Adrenal gland (tissue), 12 donors: ENCODE data around the gene MMAB. TPM values are rescaled to one million over a fixed set of nuclear protein-coding genes. Genes with fewer than 3 reads are reported as not detected.

Source experiments
- DNase-seq, 7 donors: peaks; one replicate each; pipeline ENCODE4 v3.0.0-alpha.2; 2019 to 2020
- H3K27ac ChIP-seq, 5 donors: fragments of 200-600 bp; sonication (generic) in 4 of 5; 1 replicate in 3 of 5; 2 replicates in 2 of 5; pipeline versions ENCODE4 v1.5.1 to v1.8.0; 2016 to 2020; ENCODE audit warnings: mild to moderate bottlenecking in 1 of 5
- H3K27me3 ChIP-seq: fragments of 200-600 bp; 2 replicates; pipeline ENCODE4 v1.8.0; 2021
- H3K36me3 ChIP-seq, 2 donors: fragments of 200-600 bp; replicated peaks in 1 of 2; 1 replicate in 1 of 2; 2 replicates in 1 of 2; pipeline versions ENCODE4 v1.5.1 to v1.8.0; 2018 to 2022
- H3K4me1 ChIP-seq, 2 donors: fragments of 200-600 bp; replicated peaks in 1 of 2; 1 replicate in 1 of 2; 2 replicates in 1 of 2; pipeline versions ENCODE4 v1.5.1 to v1.8.0; 2018 to 2021
- H3K4me3 ChIP-seq, 4 donors: fragments of 200-600 bp; sonication (generic) in 3 of 4; one replicate each; pipeline ENCODE4 v1.5.1; 2016 to 2018
- H3K9me3 ChIP-seq, 3 donors: fragments of 200-600 bp; sonication (generic) in 1 of 3; replicated peaks in 1 of 3; 1 replicate in 2 of 3; 2 replicates in 1 of 3; pipeline versions ENCODE4 v1.5.1 to v1.8.0; 2016 to 2021
- CTCF ChIP-seq, 6 experiments: fragments of 450-650 bp in 4 of 6; fragments of 200-600 bp in 2 of 6; sonication (generic) in 1 of 6; IDR thresholded peaks; 1 replicate in 5 of 6; 2 replicates in 1 of 6; pipeline versions ENCODE4 v1.5.1 to v1.8.0; 2016 to 2021; ENCODE audit warnings: antibody characterized with exemption in 6 of 6, mild to moderate bottlenecking in 2 of 6, moderate library complexity in 1 of 6
- POLR2A ChIP-seq, 2 donors: fragments of 450-650 bp; IDR thresholded peaks; one replicate each; pipeline ENCODE4 v1.6.1; 2017; ENCODE audit warnings: antibody characterized with exemption in 2 of 2, mild to moderate bottlenecking in 2 of 2, moderate library complexity in 1 of 2
- WGBS, 4 donors: extraction: QIAGEN DNeasy Blood & Tissue Kit in 2 of 4; methylation state at CpG; one replicate each; pipeline versions ENCODE4 v1.1.5 to v1.1.7; 2013 to 2017; 5-methylcytosine and 5-hydroxymethylcytosine counted together
- intact Hi-C, 2 donors: fragments of 100-400 bp; cut with DNase I; formaldehyde crosslinking; loops; one replicate each; pipeline versions ENCODE4 v1.14.1 to v1.15.0; 2022 to 2023
- polyA plus RNA-seq, 3 donors: library from polyadenylated mRNA; stranded (reverse); fragments of 200-250 nt in 2 of 3; fragments of 350-450 nt in 1 of 3; fragmentation: Illumina TruSeq in 1 of 3; extraction: RNeasy Lipid Tissue Mini Kit (QIAGEN cat#74804) in 1 of 3; gene quantifications; one replicate each; pipeline ENCODE4 v1.2.3, GENCODE V29; 2013 to 2014
- total RNA-seq, 9 donors: library from RNA; depleted of rRNA in 4 of 9; stranded (reverse); fragments of >200 nt in 4 of 9; fragments of 120-200 nt in 1 of 9; fragmentation: NEBNext Ultra II Directional in 1 of 9; extraction: Animal tissue kit (Norgen Biotek cat#: 25700) in 1 of 9; gene quantifications; one replicate each; pipeline versions ENCODE4 v1.1.0 to v1.2.4, GENCODE V29; 2013 to 2023
- donor health status: healthy with polysubstance abuse.
- donor health status: Bipolar disorder and iron deficiency.
- donor health status: DM: yes; HTN: yes; CAD: no.
- donor health status: DM: no; HTN: no; CAD: no.
- donor health status: DM: no; HTN: no; CAD: no.
- donor health status: DM: yes; HTN: yes; CAD: no.

Gene MMAB
- total and polyA plus RNA-seq, 12 donors = 52.3 to 238 (median 90.0) TPM

- peaks cover 0 to 55% of the 10 kb centered on the region in 2 donors for H3K36me3 ChIP-seq
- WGBS, 4 donors = 82 to 97% (median 93%) methylated on average over 2 of the region's 2 CpGs
- TF ChIP-seq POLR2A (IDR thresholded peaks at IDR 0.05) = no peak
- TF ChIP-seq CTCF (IDR thresholded peaks at IDR 0.05) = no peak
These were observed 10.4 kb upstream of the MMAB start for GRCh38 chr12:109583733-109584132.

GRCh38 chr12:109582636-109583035 lies 9.3 kb upstream of the MMAB start:
- TF ChIP-seq CTCF (IDR thresholded peaks at IDR 0.05) (no peak), POLR2A (IDR thresholded peaks at IDR 0.05) (no peak)
- WGBS, 4 donors = 87 to 96% (median 90%) methylated on average over 5 of the region's 5 CpGs
- no peak for DNase-seq
- Histone ChIP-seq H3K4me3 (no peak overlapping the region), H3K27ac (no peak overlapping the region), H3K4me1 (no peaks in the 10 kb centered on the region), H3K27me3 (no peaks in the 10 kb centered on the region), H3K36me3 (peaks cover 0 to 56% of the 10 kb centered on the region in 2 donors), H3K9me3 (no peaks in the 10 kb centered on the region)
- intact Hi-C loops = no loop called here

More at GRCh38 chr12:109583733-109584132, 10.4 kb upstream of the MMAB start:
- intact Hi-C loops = no loop called here
- Histone ChIP-seq H3K9me3 (no peaks in the 10 kb centered on the region), H3K27me3 (no peaks in the 10 kb centered on the region), H3K4me1 (no peaks in the 10 kb centered on the region), H3K4me3 (no peak overlapping the region), H3K27ac (no peak overlapping the region)
- no peak for DNase-seq

GRCh38 chr12:109581856-109582255 lies 8.6 kb upstream of the MMAB start:
- no peak overlapping the region for H3K27ac ChIP-seq
- WGBS, 4 donors = 87 to 96% (median 93%) methylated on average over 8 of the region's 8 CpGs
- no peaks in the 10 kb centered on the region for H3K4me1 ChIP-seq
- H3K27me3 ChIP-seq = no peaks in the 10 kb centered on the region
- no peak for TF ChIP-seq CTCF (IDR thresholded peaks at IDR 0.05)
- TF ChIP-seq POLR2A (IDR thresholded peaks at IDR 0.05) = no peak
- intact Hi-C loops = no loop called here
- no peaks in the 10 kb centered on the region for H3K9me3 ChIP-seq
- no peak overlapping the region for H3K4me3 ChIP-seq
- no peak for DNase-seq
- peaks cover 0 to 64% of the 10 kb centered on the region in 2 donors for H3K36me3 ChIP-seq

GRCh38 chr12:109581334-109581691 lies 8.0 kb upstream of the MMAB start:
- Histone ChIP-seq H3K9me3 (no peaks in the 10 kb centered on the region), H3K27ac (no peak overlapping the region), H3K4me3 (no peak overlapping the region), H3K27me3 (no peaks in the 10 kb centered on the region), H3K36me3 (peaks cover 0 to 68% of the 10 kb centered on the region in 2 donors), H3K4me1 (no peaks in the 10 kb centered on the region)
- DNase-seq = no peak
- WGBS, 4 donors = 91 to 97% (median 93%) methylated on average over 15 to 18 of the region's 18 CpGs
- intact Hi-C loops = no loop called here
- no peak for TF ChIP-seq CTCF (IDR thresholded peaks at IDR 0.05)
- TF ChIP-seq POLR2A (IDR thresholded peaks at IDR 0.05) = no peak
